HG03095 (cell line): Measurements from ENCODE around the gene SNAPC1.

Experiments
- ATAC-seq: cut with Tn5 transposase; IDR thresholded peaks from one replicate; pipeline ENCODE4 v1.9.1; 2021; ENCODE audit warnings: moderate library complexity; ENCODE audit not compliant: unreplicated experiment

SNAPC1 gene

DNA sequence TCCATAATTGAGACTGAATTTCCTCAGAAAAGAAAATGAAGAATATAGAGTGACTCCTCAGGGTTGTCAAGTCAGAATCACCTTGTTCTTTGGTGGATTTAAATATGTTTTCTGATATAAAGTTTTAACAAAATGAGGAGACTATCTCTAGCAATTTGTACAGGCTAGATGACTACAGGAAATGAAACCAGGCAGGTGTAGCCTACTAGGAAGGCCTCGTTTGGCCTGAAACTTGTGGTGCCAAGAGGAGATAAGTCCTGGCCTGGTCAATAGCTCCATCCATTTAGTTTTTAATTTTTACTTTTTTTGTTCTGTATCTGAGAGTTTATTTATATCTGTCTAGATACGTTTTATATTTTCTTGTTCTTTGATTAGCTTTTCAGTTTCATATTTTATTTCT lies 41.5 kb downstream of the SNAPC1 start:
- ATAC-seq = no peak

DNA sequence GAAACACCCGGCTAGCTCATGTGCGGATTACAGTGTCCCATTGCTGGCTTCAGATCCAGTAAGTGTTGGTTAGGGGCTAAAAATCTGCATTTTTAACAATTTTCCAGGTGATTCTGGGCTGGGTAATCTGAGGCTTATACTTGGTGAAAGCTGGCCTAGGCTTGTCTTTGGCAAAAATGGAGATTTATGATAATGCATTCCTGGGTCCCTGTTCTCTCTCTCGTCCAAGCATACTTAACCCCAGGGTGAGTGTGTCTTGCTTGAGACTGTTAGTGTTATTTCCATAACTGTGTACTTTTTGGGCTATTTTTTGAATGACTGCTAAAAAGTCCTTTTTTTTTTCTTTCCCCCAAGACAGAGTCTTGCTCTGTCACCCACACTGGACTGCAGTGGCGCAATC lies 43.2 kb downstream of the SNAPC1 start:
- ATAC-seq = no peak

DNA sequence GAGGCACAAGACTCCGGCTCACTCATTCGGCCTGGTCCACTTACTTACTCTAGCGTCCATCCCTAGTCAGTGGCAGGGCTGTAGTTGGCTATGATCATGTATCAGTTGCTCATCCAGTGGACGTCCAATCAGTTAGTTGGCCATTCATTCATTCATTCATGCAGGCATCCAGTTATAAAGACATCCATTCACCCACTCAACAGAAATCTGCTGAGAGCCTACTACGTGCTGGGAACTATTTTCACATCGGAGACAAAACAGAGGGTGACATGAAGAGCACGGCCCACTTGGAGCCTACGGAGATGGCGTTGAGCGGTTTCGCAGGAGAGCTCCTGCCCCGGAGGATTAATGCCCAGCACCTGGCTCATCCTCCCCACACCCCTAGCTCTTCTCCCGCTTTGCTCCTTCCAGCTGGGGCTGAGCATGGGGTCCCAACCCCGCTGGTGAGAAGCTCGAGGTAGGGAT lies 49.7 kb downstream of the SNAPC1 start:
- ATAC-seq = no peak

DNA sequence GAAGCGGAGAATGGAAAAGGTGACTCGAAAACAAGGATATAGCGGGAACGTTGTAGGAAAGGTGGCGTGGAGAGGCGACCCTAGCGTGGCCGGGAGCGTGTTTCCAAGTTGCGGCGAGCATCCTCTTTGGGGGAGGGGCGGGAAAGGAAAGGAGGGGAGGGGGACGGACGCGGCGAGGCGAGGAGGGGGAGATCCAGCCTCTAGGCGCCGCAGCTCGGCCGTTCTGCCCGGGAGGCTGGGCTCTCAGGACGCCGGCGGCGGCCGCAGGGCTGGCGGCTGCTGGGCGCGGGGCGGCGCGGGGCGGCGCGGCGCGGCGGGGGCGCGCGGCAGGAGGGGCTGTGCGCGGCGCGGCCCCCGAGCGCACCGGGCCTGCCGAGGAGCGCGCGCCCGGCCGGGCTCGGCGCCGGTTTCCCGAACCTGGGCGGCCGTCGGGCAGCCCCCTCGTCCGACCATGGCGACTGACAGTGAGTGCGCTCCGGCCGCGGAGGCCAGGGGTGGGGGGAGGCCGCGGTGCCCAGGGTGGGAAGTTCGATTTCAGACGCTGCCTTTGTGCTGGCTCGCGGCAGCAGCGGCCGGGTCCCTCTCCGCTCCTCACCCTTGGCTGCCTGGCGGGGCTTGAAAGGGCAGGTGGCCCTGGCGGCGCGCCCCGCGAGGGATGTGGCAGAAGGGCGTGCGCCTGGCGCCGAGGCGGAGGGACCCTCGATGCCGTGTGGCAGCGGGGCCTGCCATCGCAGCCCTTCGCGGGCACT lies 50.3 kb downstream of the SNAPC1 start, which contains the start of gene SYT16:
Gene SYT16 (plus strand): TSS at position 357 of the 749 bp plus-strand sequence.
- ATAC-seq = no peak

DNA sequence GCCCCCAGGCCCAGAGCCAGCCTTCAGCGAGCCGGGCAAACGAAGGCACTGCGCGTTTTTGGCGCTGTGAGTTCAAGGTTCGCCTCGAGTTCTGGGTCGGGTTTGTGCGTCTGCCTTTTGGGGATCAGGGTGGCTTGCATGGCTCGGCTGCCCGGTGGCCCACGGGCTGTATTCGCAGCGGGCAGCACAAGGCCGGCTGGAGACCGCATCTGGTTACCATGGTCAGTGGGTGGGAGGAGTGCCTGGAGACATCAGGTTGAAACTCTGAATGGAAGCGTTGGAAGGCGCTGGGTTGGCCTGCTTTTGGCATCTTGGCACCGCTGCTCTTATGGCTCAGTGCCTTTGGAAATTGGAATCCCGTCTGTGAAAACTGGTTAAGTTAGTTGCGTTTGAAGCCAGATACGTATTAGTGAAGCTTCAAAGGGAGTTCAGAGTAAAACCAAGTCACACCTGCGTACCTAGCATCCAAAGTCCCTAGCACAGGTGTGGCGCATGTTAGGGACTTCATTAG lies 50.9 kb downstream of the SNAPC1 start:
- ATAC-seq = no peak

DNA sequence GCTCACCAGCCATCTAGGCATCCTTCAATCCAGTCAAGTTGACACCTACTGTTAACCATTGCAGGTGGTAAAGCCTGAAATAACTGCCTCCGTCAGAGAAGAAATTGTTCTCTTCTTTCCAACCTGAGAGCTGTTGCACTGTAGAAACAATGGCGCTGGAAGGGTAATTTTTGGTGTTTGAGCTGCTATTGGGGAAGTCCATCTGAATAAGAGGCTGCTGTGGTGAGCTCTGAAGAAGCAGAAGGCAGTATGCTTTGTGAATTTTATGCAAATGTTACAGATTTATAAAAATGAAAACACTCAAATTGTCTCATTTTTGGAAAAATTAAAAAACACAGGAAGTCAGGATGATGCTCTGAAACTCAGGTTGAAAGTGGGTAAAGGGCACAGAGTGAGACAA lies 60.2 kb downstream of the SNAPC1 start:
- ATAC-seq = no peak

DNA sequence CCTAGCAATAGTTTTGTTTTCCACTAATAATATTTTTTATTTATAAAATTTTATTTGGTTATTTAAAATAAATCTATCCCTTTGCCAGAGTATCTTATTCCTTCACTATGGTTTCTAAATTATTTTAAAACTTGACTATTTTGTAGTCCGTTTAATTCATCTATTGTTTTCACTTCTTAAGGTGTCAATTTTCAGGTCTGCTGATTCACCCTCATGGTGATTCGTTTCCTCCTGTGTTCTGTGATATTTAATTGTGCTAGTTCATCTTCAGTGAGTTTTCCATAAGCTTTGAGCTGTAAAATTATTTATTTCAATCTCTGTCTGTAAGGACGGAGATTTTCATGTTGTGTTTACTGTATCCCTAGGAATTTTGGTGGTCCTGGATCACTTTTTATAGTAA lies 70.6 kb downstream of the SNAPC1 start:
- no peak for ATAC-seq

DNA sequence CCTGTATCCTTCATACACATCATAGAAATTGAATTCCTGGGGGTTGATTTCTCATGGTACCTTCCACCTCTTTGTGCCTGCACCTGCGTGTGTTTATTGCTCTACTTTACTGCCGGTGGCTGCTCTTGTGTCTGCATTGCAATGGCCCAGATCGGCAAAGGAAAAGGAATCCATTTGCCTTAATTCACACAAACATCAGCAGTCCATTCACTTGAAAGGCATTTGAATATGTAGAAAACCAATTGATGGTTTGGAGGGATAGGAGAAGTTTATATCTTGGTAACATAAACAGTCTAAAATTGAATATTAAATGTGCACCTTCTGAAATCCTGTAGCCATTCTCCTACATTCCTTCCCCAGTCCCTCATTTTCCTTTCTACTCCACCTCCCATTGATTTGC lies 74.0 kb downstream of the SNAPC1 start:
- no peak for ATAC-seq

DNA sequence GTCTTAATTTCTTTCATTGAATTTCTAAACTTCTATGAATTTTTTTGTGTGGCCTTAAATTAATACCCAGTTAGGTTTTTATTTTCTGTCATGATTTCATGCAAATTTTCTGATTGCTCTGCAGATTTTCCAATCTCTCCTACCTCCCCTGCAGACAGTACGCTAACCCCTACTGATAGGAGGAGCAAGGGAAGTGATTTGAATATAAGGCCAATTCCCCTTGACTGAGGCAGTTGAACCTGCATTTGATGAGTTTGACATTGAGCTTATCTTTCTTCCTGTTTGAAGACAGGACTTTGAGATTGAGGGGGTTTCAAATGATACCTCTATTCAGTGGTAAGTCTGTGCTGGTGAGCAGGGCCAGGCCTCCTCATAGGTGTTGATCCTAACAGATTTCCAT lies 74.6 kb downstream of the SNAPC1 start:
- ATAC-seq = no peak

DNA sequence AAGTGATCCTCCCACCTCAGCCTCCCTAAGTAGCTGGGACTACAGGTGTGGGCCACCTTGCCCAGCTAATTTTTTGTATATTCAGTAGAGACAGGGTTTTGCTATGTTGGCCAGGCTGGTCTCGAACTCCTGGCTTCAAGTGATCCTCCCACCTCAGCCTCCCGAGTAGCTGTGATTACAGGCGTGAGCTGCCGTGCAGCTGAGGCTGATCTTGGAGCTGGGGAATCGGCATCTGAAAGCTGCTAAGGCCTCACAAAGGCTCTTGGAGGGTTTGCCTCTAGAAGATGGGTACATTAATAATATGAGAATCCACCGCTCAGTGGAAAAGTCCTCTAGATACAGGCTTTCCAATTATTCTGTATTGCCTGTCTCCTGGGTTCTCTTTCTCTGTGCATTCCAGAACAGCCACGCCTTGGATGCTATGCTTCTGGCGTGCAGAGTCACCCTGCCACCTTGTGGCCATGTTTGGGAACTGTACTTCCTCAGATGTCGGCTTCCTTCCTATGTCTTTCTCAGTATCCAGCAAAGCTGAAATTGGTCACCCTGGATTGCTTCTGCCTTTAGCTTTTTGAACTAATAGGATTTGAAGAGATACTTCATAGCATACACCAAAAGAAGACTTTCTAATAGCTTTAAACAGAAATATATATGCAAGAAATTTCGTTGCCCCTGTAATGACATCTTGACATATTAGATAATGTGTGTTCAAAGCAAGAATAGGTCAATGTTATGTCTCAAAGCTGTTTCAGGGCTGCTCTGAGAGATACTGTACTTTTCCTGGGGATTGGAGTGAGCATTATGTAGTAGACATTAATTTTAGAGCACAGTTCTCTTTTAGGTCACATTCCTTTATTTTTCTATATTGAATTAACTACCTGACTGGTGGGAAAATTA lies 75.4 kb downstream of the SNAPC1 start:
- peak; percentile 91 for ATAC-seq

DNA sequence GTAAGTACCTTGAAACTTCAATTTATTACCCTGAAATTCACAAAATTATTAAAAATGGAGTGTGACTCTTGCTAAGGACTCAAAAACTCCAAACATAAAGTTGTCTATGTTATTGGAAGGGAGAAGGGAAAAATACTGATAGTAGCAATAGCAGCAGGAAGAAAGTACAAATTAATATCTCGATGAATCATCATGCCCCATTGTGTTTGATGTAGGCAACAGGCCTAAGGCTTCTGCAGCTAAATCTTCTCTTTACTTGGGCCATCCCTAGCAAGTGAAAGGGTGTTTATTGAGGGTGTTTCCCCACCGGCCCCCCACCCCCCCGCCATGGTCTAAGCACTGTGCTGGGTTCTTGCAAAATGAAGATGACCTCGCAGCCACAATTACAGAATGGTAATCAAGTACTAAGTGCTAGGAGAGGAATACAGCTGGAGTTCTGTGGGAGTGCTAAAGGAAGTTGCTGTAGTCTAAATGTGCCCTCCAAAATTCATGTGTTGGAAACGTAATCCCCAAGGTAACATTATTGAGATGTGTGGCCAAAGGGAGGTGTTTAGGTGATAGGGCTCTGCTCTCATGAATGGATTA lies 76.5 kb downstream of the SNAPC1 start:
- no peak for ATAC-seq

DNA sequence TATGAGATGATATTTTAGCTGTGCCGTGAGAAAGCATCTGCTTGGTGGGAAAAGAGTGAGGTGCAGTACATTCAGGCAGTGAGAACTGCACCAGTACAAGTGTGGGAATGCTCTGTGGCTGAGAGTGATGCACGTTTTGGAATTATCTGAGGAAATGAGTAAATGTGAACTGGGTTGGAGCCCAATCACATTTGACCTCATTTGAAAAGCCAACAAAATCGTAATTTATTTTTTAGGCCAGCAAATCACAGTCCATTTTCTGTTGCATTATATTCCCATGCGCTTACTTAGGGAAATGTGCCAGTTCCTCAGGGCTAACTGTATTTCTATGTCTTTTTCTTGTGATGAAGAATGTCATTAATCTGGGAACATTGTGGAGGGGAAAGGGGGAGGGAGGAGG lies 77.3 kb downstream of the SNAPC1 start:
- ATAC-seq = no peak

DNA sequence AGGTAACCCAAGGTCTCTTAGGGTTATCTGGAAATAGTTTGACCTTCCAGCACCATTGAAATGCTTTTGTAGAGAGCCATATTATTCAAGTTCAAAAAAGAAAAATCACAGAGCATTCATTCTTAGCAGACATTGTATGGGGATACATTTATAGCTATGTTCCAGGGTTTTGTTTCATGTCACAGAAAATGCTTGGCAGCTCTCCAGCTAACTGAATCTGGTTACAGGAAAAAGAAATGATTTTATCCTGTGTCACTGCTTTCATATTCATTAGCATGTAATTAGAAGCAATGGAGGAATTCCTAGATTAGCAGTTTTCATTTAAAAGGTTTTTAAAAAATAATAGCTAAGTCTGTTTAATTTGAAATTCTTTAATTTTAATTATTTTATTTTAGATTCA lies 78.9 kb downstream of the SNAPC1 start:
- no peak for ATAC-seq
